Testis (tissue), 3 donors: ENCODE results near the gene MCM7. TPM values are rescaled to one million over a fixed set of nuclear protein-coding genes. Genes with fewer than 3 reads are reported as not detected.
"Not testable (repeated sequence)": the region's sequence is repeated elsewhere in the genome, so short reads cannot be mapped to it uniquely, and the experiment has no call there.

Experiments used
- DNase-seq: peaks from one replicate; pipeline ENCODE4 v3.0.0-alpha.2; 2019
- H3K27ac ChIP-seq, 2 donors: fragments of 200-600 bp; sonication (generic); one replicate each; pipeline ENCODE4 v1.5.1; 2019
- H3K27me3 ChIP-seq: fragments of 200-600 bp; sonication (generic); one replicate; pipeline ENCODE4 v1.5.1; 2019
- H3K36me3 ChIP-seq: fragments of 200-600 bp; sonication (generic); one replicate; pipeline ENCODE4 v1.5.1; 2017; ENCODE audit warnings: low read depth; ENCODE audit errors: missing control alignments
- H3K4me1 ChIP-seq: fragments of 200-600 bp; sonication (generic); one replicate; pipeline ENCODE4 v1.5.1; 2019
- H3K4me3 ChIP-seq, 2 donors: fragments of 200-600 bp; sonication (generic); one replicate each; pipeline ENCODE4 v1.5.1; 2017 to 2019
- H3K9me3 ChIP-seq: fragments of 200-600 bp; sonication (generic); one replicate; pipeline ENCODE4 v1.5.1; 2017
- POLR2A ChIP-seq: fragments of 450-650 bp; IDR thresholded peaks from one replicate; pipeline ENCODE4 v1.6.1; 2017; ENCODE audit warnings: antibody characterized with exemption, mild to moderate bottlenecking, moderate library complexity
- WGBS, 2 donors: methylation state at CpG; one replicate each; pipeline ENCODE4 v1.1.5; 2018; 5-methylcytosine and 5-hydroxymethylcytosine counted together
- intact Hi-C: fragments of 100-400 bp; cut with DNase I; formaldehyde crosslinking; loops from one replicate; pipeline ENCODE4 v1.15.1; 2023; ENCODE audit warnings: low total_unique reads
- polyA plus RNA-seq: library from polyadenylated mRNA; stranded (reverse); fragments of 350-450 nt; fragmentation: Illumina TruSeq; extraction: RNeasy Lipid Tissue Mini Kit (QIAGEN cat#74804); gene quantifications from one replicate; pipeline ENCODE4 v1.2.3, GENCODE V29; 2014; ENCODE audit warnings: low read depth, low replicate concordance; ENCODE audit not compliant: insufficient read depth
- total RNA-seq, 2 donors: library from RNA; depleted of rRNA; stranded (reverse); fragments of >200 nt; gene quantifications; one replicate each; pipeline ENCODE4 v1.2.3, GENCODE V29; 2016
- TF ChIP-seq, protein P1 (sequence below), 3 experiments: fragments of 450-650 bp in 2 of 3; fragments of 200-600 bp in 1 of 3; sonication (generic) in 1 of 3; IDR thresholded peaks; one replicate each; pipeline ENCODE4 v1.5.1; 2016 to 2019; ENCODE audit warnings: antibody characterized with exemption in 3 of 3, mild to moderate bottlenecking in 2 of 3, moderate library complexity in 1 of 3

MCM7 gene
- total and polyA plus RNA-seq, 3 donors from 2014 or later: 85.1 to 137 (median 86.5) TPM

- DNase-seq: peak; percentile 90
- Histone ChIP-seq H3K27me3 (no peaks in the 10 kb centered on the region), H3K27ac (no peak overlapping the region), H3K9me3 (no peaks in the 10 kb centered on the region), H3K4me3 (no peak overlapping the region), H3K36me3 (no peaks in the 10 kb centered on the region), H3K4me1 (peaks cover 14% of the 10 kb centered on the region)
- intact Hi-C loops: no loop called here
- TF ChIP-seq, protein P1, sequence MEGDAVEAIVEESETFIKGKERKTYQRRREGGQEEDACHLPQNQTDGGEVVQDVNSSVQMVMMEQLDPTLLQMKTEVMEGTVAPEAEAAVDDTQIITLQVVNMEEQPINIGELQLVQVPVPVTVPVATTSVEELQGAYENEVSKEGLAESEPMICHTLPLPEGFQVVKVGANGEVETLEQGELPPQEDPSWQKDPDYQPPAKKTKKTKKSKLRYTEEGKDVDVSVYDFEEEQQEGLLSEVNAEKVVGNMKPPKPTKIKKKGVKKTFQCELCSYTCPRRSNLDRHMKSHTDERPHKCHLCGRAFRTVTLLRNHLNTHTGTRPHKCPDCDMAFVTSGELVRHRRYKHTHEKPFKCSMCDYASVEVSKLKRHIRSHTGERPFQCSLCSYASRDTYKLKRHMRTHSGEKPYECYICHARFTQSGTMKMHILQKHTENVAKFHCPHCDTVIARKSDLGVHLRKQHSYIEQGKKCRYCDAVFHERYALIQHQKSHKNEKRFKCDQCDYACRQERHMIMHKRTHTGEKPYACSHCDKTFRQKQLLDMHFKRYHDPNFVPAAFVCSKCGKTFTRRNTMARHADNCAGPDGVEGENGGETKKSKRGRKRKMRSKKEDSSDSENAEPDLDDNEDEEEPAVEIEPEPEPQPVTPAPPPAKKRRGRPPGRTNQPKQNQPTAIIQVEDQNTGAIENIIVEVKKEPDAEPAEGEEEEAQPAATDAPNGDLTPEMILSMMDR (IDR thresholded peaks at IDR 0.05): peak; percentile 48 to 84 (median 83)
- no peak for TF ChIP-seq POLR2A
- 9 to 13% methylated on average over 24 of the region's 24 CpGs for WGBS, 2 donors
Observed at GRCh38 chr7:100130608-100131453, 29.6 kb upstream of the MCM7 start.

- H3K4me1 ChIP-seq: peaks cover 14% of the 10 kb centered on the region
- WGBS, 2 donors: 93% methylated on average over 1 of the region's 1 CpG
- H3K4me3 ChIP-seq, H3K27ac ChIP-seq, intact Hi-C loops, H3K27me3 ChIP-seq, DNase-seq, H3K9me3 ChIP-seq, H3K36me3 ChIP-seq: not testable (repeated sequence)
Observed at GRCh38 chr7:100130220-100130607, 29.0 kb upstream of the MCM7 start.

DNA sequence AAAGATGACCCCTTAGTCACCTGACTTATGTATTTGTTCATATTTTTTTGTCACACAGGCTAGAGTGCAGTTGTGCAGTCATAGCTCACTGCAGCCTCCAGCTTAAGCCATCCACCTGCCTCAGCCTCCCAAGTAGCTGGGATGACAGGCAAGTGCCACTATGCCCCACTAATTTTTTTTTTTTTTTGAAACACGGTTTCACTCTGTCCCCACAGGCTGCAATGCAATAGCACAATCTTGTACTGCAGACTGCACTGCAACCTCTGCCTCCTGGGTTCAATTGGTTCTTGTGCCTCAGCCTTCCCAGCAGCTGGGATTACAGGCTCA is 27.4 kb upstream of the MCM7 start:
- Histone ChIP-seq H3K4me1 (peaks cover 18% of the 10 kb centered on the region), H3K9me3 (no peaks in the 10 kb centered on the region), H3K36me3 (no peaks in the 10 kb centered on the region), H3K27me3 (no peaks in the 10 kb centered on the region), H3K4me3 (no peak overlapping the region), H3K27ac (no peak overlapping the region)
- no peak for TF ChIP-seq POLR2A
- TF ChIP-seq, protein P1 (IDR thresholded peaks at IDR 0.05): no peak
- no peak for DNase-seq
- 42 to 78% methylated on average over 1 of the region's 1 CpG for WGBS, 2 donors
- intact Hi-C loops: loop anchor here (5.0 kb wide), 1 partner anchor 41 kb away; the partner anchor contains the start of gene COPS6

DNA sequence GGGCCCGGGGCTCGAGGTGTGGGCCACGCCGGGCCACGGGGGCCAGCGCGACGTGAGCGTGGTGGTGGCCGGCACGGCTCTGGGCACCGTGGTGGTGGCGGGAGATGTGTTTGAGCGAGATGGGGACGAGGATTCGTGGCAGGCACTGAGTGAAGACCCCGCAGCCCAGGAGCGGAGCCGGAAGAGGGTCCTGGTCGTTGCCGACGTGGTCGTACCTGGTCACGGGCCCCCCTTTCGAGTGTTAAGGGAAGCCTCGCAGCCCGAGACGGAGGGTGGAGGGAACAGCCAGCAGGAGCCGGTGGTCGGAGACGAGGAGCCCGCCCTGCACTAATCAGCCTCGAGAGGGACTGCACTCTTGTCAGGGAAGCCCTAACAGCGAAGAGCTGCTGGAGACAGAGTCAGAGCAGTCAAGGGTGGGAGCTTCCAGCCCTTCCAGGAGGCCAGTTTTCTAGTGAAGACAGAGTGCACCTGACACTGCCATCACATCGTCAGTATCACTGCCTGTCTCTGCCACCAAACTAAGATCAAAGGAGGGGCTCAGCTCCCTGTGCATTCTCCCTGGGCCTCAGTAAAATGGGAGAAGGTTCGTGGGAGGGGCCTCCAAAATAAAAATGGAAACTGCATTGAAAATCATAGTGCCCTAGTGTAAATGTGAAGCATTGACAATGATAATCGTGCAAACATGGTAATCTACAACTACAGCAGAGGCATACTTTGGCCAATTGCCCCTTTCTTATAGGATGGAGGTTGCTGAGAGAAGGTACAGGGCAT is 26.9 kb upstream of the MCM7 start:
- peaks cover 17% of the 10 kb centered on the region for H3K4me1 ChIP-seq
- no peaks in the 10 kb centered on the region for H3K27me3 ChIP-seq
- intact Hi-C loops: loop anchor here (5.0 kb wide), 1 partner anchor 41 kb away; the partner anchor contains the start of gene COPS6
- no peaks in the 10 kb centered on the region for H3K9me3 ChIP-seq
- 2 to 3% methylated on average over 18 to 37 of the region's 37 CpGs for WGBS, 2 donors
- H3K4me3 ChIP-seq: peak overlapping the region; percentile 68 to 75
- peak; percentile 48 for DNase-seq
- H3K36me3 ChIP-seq: no peaks in the 10 kb centered on the region
- peak overlapping the region; percentile 87 to 97 for H3K27ac ChIP-seq
- TF ChIP-seq POLR2A: no peak
- TF ChIP-seq, protein P1 (IDR thresholded peaks at IDR 0.05): no peak
